Stimulated activated CD4-positive, alpha-beta T cell treated with anti-CD3 and anti-CD28 coated beads, Interleukin-4, amount 100 ng/mL, for 1 hour (primary cell): ENCODE data around the gene MUC21.
A peak's percentile ranks its signal among the peaks of the same experiment; 100 is the strongest.
"Not testable (repeated sequence)": the region's sequence is repeated elsewhere in the genome, so short reads cannot be mapped to it uniquely, and the experiment has no call there.

Experiments
- DNase-seq: peaks from one replicate; pipeline ENCODE4 v3.0.0-alpha.2; 2020

The MUC21 gene

DNA sequence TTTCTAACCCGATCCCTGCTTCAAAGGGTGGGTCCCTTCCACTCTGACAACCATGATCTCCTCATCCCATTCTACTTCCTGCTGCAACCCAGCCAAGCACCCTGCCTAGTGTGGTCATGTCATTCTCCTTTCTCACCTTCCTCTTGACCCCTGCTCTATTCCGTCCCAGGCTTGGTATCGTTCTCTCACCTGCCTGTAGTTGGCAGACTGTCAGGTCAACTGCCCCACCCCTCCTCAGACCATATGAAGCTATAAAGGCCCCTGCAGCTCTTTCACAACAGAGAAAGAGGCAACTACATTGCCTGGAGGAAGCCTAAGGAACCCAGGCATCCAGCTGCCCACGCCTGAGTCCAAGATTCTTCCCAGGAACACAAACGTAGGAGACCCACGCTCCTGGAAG, at the start of gene MUC21:
TSS of gene MUC21 (plus strand) at position 280 of the 400 bp plus-strand sequence. CDS start 241 bp downstream, outside the sequence.
- DNase-seq, result no peak

DNA sequence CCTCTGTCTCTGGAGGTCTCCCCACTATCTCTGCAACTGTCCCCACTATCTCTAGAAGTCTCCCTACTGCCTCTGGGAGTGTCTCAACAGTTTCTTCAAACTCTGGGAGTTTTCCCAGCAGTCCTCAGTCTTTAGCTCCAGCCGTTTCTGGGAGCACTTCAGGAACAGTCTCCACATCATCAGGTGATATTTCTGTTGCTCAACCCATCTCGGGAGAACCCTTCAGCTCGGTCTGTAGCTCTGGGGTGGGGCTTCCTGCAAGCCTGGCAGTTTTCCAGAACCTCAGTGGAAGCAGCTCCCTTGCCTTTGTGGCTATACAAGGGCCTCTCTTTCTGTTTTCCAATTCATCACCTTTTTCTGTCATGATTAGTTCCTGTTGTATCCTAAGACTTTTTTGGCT, 48.5 kb upstream of the MUC21 start:
- no peak for DNase-seq

DNA sequence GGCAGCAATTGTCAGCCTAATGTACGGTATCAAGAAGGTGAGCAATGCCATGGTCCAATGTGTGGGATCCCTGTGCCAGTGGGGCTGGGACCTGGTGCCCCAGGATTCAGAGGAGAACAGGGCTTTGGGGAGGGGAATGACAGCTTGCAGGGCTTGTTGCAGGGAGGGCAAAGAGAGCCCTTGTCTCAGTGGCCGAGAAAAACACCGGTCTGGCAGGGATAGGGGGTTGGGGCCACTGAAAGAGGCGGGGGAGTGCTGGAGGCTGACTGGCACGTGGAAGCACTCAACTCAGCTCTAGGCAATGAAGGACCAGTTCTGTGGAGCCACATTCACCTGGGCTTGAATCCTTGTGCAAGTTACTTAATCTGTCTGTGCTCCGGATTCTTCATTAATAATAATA, 46.3 kb upstream of the MUC21 start:
- no peak for DNase-seq

DNA sequence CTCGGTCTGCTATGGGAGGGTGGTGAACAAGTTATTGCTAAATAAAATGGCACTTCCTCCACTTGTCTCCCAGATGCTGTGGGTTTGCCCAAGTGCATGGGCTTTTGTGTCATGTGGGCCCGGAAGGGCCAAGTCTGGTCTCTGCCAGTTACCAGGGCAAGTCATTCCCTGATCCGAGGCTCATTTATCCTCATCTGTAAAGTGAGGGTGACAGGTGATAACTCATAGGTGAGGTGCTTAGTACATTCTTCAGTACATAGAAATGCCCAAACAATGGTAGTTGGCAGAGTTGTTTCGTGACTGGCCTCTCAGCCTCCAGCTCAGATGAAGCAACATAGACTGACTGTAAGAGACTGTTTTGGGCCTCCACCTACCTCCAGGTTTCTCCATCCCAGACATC, 44.8 kb upstream of the MUC21 start:
- DNase-seq, result no peak

DNA sequence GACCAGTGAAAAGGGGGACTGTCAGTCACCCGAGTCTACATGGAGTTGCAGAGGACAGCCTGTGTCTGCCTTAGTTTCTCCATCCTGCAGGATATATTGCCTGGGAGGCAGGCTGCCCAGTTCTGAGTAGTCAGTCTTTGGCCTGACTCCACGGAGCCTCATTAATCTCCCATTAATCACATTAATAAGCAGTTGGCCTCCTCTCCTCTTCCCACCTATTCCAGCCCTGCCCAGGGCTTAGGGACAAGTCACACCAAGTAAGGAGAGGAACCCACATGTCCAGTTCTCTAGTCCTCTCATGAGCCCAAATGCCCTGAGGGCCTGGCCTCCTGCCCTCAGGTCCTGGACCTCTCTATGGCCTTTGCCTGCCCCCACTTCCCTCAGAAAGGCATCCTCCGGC, 44.0 kb upstream of the MUC21 start:
- no peak for DNase-seq

DNA sequence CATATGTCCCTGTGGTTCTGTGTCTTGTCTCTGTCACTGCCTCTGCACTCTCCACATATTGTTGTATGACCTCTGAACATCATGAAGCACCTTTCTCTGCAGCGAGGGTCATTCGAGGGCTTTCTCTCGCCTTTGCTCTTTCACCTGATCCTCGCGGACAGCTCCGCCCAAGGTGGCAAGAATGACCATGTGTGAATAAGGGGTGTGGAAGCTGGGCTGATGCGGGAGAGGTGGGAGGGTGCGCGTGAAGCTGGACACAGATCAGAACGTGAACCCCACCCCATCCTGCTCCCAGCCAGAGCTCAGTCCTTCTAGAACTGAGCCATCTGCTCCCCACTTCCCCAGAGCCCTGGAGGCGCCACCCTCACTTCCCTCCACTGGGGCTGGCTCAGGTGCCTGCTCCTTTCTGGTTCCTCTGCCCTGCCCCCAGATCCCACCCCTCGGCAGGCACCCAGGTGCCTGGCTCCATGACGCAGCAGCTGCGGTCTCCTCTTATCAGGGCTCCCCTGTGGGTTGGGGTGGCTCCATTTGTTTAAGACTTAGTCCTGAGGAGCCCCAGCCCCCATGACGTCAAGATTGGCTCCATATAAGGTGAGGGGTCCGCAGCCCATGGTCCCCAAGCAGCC, 43.0 kb upstream of the MUC21 start, which contains the start of gene MUCL3:
TSS of gene MUCL3 (plus strand) at position 613 of the 626 bp plus-strand sequence. CDS start 27 bp downstream, outside the sequence.
- no peak for DNase-seq

DNA sequence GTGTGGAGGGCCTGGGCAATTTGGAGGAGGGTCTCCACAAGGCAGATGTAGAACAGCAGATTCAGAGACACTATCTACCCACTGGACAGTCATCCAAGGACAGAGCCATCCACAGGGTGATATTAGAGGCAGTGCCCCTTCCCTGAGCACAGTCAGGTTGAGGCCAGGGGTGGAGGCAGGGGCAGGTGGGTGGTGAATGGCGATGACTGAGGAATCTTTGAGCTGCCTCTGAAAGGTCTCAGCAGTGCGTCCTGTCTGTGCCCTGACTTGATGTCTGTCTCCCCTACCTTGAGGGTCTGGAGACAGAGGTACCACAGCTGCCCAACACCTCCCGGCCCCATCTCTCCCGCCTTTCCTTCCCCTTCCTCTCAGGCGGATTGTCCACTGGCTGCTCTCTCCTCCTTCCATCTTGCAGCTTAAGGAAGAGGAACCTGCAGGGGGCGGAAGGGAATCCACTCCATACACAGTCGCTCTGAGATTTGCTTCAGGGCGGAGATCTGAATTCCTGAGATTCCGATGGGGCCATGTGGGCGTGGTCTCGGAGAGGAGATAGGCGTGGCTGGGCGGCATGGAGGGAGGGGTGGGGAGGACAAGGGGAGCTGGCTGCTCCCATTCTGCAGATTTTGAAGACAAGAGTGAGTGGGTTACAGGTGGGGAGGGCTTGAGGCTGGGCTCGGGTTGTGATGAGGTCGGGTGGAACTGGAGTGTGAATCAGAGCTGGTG, 41.0 kb upstream of the MUC21 start:
- no peak for DNase-seq

DNA sequence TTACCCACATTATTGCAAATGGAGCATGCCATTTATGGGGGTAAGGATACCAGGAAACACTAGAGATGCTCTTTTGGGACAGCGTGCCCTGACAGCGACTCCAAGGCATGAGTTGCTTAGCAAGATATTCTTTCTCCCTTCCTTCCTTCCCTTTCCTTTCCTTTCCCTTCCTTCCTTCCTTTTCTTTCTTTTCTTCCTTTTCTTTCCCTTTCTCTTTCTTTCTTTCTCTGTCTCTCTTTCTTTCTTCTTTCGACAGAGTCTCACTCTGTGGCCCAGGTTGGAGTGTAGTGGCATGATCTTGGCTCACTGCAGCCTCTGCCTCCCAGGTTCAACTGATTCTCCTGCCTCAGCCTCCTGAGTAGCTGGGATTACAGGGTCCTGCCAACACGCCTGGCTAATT, 39.5 kb upstream of the MUC21 start:
- DNase-seq, result no peak

DNA sequence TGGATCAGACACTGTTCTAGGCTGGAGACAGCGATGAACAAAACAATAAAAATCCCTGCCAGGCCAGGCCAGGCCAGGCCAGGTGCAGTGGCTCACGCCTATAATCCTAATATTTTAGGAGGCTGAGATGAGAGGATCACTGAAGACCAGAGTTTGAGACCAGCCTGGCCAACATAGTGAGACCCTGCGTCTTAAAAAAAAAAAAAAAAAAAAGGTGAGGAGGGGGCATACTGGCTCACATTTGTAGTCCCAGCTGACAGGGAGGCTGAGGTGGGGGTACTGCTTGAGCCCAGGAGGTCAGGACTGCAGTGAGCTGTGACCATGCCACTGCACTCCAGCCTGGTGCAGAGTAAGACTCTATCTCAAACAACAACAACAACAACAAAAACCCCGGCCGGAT, 38.2 kb upstream of the MUC21 start:
- DNase-seq, result no peak

DNA sequence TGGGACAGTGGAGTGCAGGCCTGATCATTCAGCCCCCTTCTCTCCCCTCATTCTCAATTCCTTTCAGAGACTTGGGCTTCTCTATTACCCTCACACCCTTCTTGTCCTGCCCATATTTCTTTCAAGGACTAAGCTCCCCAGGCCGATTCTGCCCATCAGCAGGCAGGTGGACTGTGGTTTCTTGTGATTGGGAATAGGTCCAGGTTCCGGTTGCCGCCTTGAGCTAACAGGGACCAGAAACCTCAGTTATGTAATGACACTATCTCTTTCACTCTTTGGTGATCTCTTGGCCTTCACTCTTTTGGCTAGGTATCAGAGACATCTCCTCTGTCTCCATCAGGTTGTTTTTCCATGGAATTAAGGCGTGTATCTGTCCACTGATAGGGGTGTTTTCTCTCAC, 36.3 kb upstream of the MUC21 start:
- no peak for DNase-seq

DNA sequence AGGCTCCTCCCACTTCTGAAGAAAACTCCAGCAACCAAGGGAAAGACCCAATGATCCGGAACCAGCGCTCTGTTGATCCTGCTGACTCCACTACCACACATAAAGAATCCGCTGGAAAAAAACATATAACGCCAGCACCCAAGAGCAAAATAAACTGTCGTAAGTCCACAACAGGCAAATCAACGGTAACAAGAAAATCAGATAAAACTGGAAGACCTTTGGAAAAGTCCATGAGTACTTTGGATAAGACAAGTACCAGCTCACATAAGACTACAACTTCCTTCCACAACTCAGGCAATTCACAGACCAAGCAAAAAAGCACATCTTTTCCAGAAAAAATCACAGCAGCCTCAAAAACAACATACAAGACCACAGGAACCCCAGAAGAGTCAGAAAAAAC, 34.7 kb upstream of the MUC21 start:
- DNase-seq, result no peak

DNA sequence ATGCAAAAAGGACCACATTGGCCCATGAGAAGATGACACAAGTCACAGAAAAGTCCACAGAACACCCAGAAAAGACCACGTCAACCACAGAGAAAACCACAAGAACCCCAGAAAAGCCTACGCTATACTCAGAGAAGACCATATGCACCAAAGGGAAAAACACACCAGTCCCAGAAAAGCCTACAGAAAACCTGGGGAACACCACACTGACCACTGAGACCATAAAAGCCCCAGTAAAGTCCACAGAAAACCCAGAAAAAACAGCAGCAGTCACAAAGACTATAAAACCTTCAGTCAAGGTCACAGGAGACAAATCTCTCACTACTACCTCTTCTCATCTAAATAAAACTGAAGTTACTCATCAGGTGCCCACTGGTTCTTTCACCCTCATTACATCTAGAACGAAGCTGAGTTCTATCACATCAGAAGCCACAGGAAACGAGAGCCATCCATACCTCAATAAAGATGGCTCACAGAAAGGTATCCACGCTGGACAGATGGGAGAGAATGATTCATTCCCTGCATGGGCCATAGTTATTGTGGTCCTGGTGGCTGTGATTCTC, 31.5 kb upstream of the MUC21 start:
- DNase-seq, result no peak

DNA sequence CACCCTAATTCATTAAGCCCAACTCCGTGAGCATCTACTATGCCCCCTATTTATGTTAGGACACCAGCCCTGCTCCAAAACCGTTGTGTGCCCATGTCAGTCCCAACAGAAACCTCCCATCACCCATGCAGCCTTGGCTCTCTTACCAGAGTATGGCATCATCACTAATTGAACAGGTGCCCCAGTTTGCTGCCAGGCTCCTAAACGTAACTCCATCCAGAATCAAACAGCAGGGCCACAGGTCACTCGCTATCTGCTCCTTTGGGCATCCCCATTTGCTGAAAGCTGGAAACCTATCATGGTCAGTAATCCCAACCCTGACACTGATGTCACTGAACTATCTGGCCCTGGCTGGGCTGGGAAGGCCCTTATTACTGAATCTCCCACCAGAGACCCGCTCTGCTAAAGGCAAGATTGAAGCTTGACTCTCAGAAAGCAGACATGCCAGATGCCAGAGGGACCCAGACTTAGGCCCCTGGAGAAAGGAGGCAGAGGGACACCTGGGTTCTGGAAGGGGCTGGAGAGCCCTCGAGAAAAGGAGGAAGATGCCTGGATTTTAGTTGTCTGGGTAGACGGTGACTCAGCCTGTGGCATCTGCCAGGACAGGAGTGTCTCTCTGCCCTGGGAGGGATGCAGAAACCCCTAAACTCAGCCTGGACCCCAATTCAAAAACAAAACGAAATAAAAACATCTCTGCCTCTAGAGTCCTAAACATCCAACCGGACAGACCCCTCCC, 28.7 kb upstream of the MUC21 start:
- DNase-seq, result no peak

DNA sequence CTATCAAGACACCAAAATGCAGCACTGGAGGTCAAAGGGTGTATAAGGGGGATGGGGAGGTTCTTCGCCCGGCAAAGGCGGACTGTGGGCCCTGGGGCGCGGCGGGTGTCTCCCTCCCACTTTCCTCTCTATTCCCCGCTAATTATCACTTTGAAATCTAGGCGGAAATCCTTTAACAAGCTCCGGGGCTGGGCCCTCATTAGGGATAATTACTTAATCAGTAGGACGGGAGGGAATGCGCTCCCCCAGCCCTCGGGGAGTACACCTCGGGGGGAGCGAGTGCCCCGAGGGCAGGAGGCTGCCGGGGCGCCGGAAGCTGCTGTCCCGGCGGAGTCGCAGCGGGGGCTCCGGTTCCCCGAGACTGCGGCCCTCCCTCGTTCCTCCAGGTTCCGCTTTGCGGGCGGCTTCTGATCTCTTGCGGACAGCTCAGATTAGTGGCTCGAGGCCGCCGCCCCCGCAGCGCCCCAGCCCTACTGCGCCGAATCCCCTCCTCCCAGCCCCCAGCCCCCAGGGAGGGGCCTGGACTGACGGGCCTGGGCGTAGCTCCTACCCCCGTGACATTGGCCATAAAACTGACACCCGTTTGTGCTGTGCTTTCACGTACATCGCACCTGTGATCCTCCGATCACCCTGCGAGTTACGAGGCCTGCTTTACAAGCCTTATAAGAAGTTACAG, 28.0 kb upstream of the MUC21 start:
- DNase-seq, result peak; percentile 83

DNA sequence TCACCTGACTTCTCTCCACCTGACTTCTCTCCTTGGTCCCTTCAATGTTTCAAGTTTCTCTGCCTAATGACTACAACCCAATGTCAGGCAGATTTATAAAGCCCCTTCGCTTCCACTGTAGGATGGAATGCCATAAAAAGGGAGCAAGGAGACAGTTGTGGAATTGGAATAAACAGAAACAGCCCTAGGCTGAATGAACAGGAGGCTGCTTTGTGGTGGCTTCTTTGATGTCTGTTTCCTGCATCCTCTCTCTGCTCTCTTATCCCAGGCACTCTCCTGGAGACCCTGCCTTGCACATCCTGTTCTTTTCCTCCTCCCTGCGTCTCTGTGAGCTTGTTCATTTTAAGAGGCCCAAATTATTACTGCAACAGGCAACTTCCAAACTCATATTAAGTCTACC, 25.8 kb upstream of the MUC21 start:
- no peak for DNase-seq

DNA sequence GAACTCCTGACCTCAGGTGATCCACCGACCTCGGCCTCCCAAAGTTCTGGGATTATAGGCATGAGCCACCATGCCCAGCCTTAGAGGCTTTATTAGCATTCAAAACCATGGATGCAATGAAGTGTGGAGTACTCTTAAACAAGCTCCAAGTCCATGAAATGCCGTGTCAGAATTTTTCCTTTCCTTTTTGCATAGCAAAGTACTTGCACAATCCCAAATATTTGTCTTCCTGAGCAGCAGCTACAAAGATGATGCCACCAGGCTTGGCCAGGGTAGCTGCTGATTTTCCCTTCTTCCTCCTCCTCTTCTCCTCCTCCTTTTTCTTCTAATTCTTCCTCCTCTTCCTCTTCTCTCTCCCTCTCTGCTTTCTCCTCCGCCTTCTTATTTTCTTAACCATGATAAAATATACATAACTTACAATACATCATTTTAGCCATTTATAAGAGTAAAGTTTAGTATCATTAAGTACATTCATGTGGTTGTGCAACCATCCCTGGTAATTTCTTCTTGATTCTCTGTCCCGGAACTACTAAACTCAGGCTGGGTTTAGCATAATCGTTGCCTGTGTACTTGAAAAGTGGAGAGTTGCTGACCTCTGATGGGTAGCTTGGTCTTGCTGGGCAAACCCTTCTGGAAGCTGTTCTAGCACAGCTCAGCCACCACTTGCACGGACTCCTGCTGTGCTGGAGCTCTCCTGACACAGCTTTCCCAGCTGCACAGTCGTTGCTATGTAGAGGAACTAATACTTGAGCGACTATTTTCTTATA, 22.4 kb upstream of the MUC21 start:
- DNase-seq, result no peak

DNA sequence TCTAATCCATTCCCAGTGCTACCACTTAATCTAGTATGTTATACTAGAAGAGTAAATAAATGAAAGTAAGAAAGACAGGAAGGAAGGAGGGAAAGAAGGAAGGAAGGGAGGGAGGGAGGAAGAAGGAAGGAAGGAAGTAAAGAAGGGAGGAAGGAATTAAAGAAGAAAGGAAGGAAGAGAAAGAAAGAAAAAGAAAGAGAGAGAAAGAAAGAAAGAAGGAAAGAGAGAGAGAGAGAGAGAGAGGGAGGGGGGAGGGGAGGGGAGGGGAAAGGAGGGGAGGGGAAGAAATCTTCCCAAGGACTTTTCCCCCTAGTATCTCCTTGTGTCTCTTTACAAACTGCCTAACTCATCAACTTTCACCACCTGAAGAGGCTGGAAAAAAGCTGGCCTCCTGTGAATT, 20.8 kb upstream of the MUC21 start:
- DNase-seq, result no peak

DNA sequence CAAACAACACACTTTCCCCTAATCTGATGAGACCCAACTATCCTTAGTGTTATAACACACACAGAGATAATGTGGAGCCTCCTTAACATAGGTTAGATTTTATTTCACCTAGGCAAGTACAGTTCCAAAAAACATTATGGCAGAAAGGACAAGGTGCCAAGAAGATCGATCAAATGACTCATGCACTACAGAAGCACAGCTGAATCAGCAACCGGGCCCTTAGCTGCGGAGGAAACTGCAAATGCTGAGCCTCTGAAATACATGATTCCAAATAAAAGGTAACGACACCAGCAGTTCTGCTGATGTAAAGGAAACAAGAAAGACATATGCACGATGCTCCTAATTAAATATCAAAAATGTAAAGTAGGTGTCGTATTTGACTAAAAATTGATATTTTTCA, 19.9 kb upstream of the MUC21 start:
- no peak for DNase-seq

DNA sequence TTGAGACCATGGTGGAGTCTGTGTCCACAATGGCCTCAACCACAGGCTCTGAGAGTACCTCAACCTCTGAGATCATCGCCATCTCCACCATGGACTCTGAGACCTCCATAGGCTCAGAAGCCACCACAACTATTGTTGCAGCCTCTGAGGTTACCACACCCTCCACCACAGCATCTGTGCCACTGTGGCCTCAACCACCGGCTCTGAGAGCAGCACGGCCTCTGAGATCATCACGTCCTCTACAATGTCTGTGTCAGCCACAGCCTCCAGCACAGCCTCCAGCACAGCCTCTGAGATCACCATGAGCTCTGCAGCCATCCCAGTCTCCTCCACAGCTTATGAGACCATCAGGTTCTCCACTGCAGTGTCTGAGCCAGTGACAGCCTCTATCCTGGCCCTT, 19.4 kb upstream of the MUC21 start:
- DNase-seq, result no peak

DNA sequence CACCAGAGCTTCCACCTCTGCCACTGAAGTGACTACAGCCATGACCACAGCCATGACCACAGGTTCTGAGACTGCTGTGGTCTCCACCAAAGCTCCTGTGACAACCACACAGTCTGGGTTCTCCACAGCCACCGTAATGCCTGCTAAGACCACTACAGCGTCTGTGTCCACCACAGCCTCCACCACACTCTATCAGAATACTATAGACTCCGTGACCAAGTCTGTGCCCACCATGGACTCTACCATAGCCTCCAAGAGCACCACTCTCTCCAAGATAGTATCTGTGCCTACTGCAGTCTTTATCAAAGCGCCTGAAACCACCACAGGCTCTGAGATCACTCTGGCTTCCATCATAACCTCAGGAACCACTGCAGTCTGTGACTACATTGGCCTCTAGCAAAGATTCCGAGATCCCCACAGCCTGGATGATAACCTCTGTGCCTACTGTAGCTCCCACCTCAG, 18.3 kb upstream of the MUC21 start:
- DNase-seq, result no peak

DNA sequence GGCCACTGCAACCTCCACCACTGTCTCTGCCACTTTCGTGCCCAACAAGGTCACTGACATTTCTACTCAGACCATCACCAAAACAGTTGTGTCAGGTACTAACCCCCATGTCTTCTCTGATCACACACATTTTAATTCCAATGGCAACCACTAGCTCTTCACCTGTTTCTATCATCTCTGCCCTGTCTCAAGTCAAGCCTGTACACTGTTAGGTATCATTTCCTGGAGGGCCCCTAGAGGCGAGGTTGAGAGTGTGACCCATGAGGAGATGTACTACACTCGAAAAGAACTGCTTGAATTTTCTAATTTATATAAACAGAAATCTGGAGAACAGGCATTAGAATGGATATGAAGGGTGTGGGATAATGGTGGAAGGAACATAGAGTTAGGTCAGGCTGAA, 17.4 kb upstream of the MUC21 start:
- no peak for DNase-seq

DNA sequence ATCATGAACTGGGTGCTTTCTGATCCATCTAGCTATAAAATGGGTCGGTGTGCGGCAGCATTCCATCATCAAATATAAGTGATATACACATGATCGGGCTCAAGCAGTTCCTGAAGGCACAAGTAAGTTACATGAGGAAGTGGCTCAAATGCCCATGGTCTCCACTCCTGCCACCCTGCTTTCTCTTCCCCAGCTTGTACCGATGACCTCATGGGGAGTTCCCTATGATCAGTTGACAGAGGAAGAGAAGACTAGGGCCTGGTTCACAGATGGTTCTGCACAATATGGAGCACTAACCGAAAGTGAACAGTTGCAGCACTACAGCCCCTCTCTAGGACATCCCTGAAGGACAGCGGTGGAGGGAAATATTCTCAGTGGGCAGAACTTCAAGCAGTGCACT, 14.3 kb upstream of the MUC21 start:
- DNase-seq, result not testable (repeated sequence)
